HG03342 (cell line): Measurements from ENCODE around the gene NFATC2.
"Not testable (repeated sequence)": the region's sequence is repeated elsewhere in the genome, so short reads cannot be mapped to it uniquely, and the experiment has no call there.

Experiments
- ATAC-seq: cut with Tn5 transposase; IDR thresholded peaks from one replicate; pipeline ENCODE4 v1.9.1; 2021; ENCODE audit warnings: mild to moderate bottlenecking, moderate library complexity; ENCODE audit not compliant: unreplicated experiment

NFATC2 gene

GRCh38 chr20:51569815-51570738 lies 27.6 kb upstream of the NFATC2 start:
- no peak for ATAC-seq

- not testable (repeated sequence) for ATAC-seq
These were observed 26.0 kb upstream of the NFATC2 start for GRCh38 chr20:51568533-51568932.

GRCh38 chr20:51567622-51568021 lies 25.1 kb upstream of the NFATC2 start:
- ATAC-seq = no peak

GRCh38 chr20:51566594-51566993 lies 24.1 kb upstream of the NFATC2 start:
- ATAC-seq = no peak

GRCh38 chr20:51565298-51566144 lies 23.0 kb upstream of the NFATC2 start:
- no peak for ATAC-seq

- no peak for ATAC-seq
These were observed 21.2 kb upstream of the NFATC2 start for GRCh38 chr20:51563486-51564332.

- no peak for ATAC-seq
These were observed 20.6 kb upstream of the NFATC2 start for GRCh38 chr20:51563174-51563485.

GRCh38 chr20:51562332-51563173 lies 20.0 kb upstream of the NFATC2 start:
- ATAC-seq = no peak

- ATAC-seq = no peak
These were observed 19.5 kb upstream of the NFATC2 start for GRCh38 chr20:51562027-51562331.

- no peak for ATAC-seq
These were observed 18.2 kb upstream of the NFATC2 start for GRCh38 chr20:51560550-51561307.

- no peak for ATAC-seq
These were observed 17.5 kb upstream of the NFATC2 start for GRCh38 chr20:51560042-51560441.

GRCh38 chr20:51554538-51555165 lies 12.1 kb upstream of the NFATC2 start:
- no peak for ATAC-seq

- ATAC-seq = no peak
These were observed 11.5 kb upstream of the NFATC2 start for GRCh38 chr20:51553897-51554486.

GRCh38 chr20:51551186-51551585 lies 8.7 kb upstream of the NFATC2 start:
- no peak for ATAC-seq

- no peak for ATAC-seq
These were observed 7.0 kb upstream of the NFATC2 start for GRCh38 chr20:51549474-51549873.

GRCh38 chr20:51547951-51548350 lies 5.4 kb upstream of the NFATC2 start:
- ATAC-seq = no peak

- ATAC-seq = no peak
These were observed 3.0 kb upstream of the NFATC2 start for GRCh38 chr20:51545515-51545914.

- no peak for ATAC-seq
These were observed 886 bp upstream of the NFATC2 start for GRCh38 chr20:51543422-51543788.

- peak; percentile 33 for ATAC-seq
These were observed 417 bp downstream of the NFATC2 start for GRCh38 chr20:51542033-51542570.
